ENCODE results near the gene SFXN5. TPM values are rescaled to one million over a fixed set of nuclear protein-coding genes. Genes with fewer than 3 reads are reported as not detected.
"Not testable (repeated sequence)": the region's sequence is repeated elsewhere in the genome, so short reads cannot be mapped to it uniquely, and the experiment has no call there.

The SFXN5 gene
- total RNA-seq, 4 donors from 2014 or later, result 5.7 to 11.8 (median 6.7) TPM

DNA sequence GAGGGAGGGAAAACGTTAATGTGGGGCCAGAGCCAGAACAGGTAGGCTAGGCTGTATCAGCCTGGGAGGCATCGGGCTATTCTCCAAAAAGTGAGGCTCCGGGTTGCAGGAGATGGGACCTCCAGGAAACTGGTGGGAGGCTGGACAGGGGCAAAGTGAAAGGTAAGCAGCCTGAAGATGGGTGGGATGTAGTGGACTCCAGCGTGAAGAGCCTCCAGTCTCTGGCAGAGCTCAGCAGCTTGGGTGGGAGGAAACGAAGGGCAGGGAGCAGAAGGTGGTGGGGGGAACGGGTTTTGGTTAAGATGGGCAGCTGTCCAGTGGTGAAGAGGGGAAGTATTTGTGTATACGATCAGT lies 157.3 kb downstream of the SFXN5 start:
- no peak overlapping the region for H3K27ac ChIP-seq
- peaks cover 3 to 47% (median 38%) of the 10 kb centered on the region in 3 donors for H3K4me1 ChIP-seq
- no peaks in the 10 kb centered on the region for H3K36me3 ChIP-seq
- no peaks in the 10 kb centered on the region for H3K9me3 ChIP-seq
- peaks cover 100% of the 10 kb centered on the region for H3K27me3 ChIP-seq
- TF ChIP-seq, protein P1, sequence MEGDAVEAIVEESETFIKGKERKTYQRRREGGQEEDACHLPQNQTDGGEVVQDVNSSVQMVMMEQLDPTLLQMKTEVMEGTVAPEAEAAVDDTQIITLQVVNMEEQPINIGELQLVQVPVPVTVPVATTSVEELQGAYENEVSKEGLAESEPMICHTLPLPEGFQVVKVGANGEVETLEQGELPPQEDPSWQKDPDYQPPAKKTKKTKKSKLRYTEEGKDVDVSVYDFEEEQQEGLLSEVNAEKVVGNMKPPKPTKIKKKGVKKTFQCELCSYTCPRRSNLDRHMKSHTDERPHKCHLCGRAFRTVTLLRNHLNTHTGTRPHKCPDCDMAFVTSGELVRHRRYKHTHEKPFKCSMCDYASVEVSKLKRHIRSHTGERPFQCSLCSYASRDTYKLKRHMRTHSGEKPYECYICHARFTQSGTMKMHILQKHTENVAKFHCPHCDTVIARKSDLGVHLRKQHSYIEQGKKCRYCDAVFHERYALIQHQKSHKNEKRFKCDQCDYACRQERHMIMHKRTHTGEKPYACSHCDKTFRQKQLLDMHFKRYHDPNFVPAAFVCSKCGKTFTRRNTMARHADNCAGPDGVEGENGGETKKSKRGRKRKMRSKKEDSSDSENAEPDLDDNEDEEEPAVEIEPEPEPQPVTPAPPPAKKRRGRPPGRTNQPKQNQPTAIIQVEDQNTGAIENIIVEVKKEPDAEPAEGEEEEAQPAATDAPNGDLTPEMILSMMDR (IDR thresholded peaks at IDR 0.05), result no peak
- TF ChIP-seq EP300 (IDR thresholded peaks at IDR 0.05) (no peak), POLR2AphosphoS5 (IDR thresholded peaks at IDR 0.05) (no peak), POLR2A (IDR thresholded peaks at IDR 0.05) (no peak)
- 9 to 12% methylated on average over 6 to 7 of the region's 7 CpGs for WGBS, 2 donors (ENCODE audit: low coverage in 1 of 2)
- no peak overlapping the region for H3K4me3 ChIP-seq
- ATAC-seq, result no peak

DNA sequence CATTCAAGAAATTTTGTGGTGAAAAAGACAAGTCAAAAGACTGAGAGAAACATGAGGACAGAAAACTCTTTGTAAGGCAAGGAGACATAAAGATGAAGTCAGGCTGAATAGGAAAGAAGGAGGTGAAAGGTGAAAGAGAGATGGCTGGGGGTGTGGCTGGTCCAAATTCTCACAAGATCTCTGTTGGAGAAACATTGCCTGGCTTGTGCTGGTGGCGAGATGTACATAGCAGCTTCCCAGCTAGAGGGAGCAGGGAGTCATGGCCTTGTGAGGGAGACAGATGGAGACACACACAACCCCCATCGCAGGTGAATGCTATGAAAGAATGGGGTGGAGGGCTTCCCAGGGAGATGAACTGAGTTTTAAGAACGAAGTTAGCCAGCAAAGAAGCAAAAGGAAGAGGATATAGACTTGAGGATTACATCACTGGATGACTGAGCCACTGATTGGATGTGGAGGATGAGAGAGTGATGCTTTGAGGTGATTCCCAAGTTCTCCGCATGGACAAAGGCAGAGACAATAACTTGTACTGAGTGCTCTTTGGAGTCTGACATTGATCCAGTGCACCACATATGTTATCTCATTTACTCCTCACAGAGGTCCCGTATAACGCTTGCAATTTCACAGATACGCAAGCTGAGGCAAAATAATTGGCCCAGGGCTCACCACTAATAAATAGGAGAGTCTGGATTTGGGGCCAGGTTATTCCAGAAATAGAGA lies 157.9 kb downstream of the SFXN5 start:
- Histone ChIP-seq H3K27me3 (peaks cover 100% of the 10 kb centered on the region), H3K9me3 (no peaks in the 10 kb centered on the region), H3K4me1 (peaks cover 3 to 42% (median 36%) of the 10 kb centered on the region in 3 donors), H3K27ac (no peak overlapping the region), H3K4me3 (no peak overlapping the region), H3K36me3 (no peaks in the 10 kb centered on the region)
- ATAC-seq, result no peak
- WGBS, 2 donors (ENCODE audit: low coverage in 1 of 2), result 14 to 15% methylated on average over 6 to 7 of the region's 7 CpGs
- no peak for TF ChIP-seq POLR2A (IDR thresholded peaks at IDR 0.05)
- no peak for TF ChIP-seq EP300 (IDR thresholded peaks at IDR 0.05)
- no peak for TF ChIP-seq POLR2AphosphoS5 (IDR thresholded peaks at IDR 0.05)
- TF ChIP-seq, protein P1 (IDR thresholded peaks at IDR 0.05), result no peak

GRCh38 chr2:72911256-72911655 lies 160.3 kb downstream of the SFXN5 start:
- H3K9me3 ChIP-seq, result peaks cover 0 to 2% (median 0%) of the 10 kb centered on the region in 3 donors
- WGBS, 2 donors (ENCODE audit: low coverage in 1 of 2), result 80 to 100% methylated on average over 1 of the region's 1 CpG
- H3K27me3 ChIP-seq, result peaks cover 100% of the 10 kb centered on the region
- H3K36me3 ChIP-seq, result no peaks in the 10 kb centered on the region
- H3K4me3 ChIP-seq, result no peak overlapping the region
- no peak for TF ChIP-seq POLR2AphosphoS5 (IDR thresholded peaks at IDR 0.05)
- no peak for TF ChIP-seq EP300 (IDR thresholded peaks at IDR 0.05)
- no peak for TF ChIP-seq POLR2A (IDR thresholded peaks at IDR 0.05)
- TF ChIP-seq, protein P1 (IDR thresholded peaks at IDR 0.05), result no peak
- no peak for ATAC-seq
- no peak overlapping the region for H3K27ac ChIP-seq
- H3K4me1 ChIP-seq, result peaks cover 3 to 18% (median 14%) of the 10 kb centered on the region in 3 donors

DNA sequence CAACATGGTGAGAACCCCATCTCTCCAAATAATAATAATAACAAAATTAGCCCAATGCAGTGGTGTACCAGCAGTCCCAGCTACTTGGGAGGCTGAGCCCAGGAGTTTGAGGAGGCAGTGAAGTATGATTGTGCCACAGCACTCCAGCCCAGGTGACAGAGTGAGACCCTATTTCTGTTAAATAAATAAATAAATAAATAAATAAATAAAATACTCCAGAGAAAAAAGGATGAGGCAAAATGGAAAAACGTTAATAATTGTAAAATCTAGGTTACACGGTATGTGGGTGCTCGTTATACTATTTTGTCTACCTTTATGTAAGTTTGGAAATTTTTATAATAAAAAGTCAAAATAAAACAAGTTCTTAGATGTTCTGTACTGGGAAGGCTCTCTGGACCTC lies 162.8 kb downstream of the SFXN5 start:
- WGBS, 2 donors (ENCODE audit: low coverage in 1 of 2), result 68 to 94% methylated on average over 2 to 3 of the region's 3 CpGs
- Histone ChIP-seq H3K4me1 (no peaks in the 10 kb centered on the region), H3K27me3 (peaks cover 91% of the 10 kb centered on the region), H3K36me3 (no peaks in the 10 kb centered on the region), H3K9me3 (peaks cover 0 to 6% (median 0%) of the 10 kb centered on the region in 3 donors), H3K27ac (no peak overlapping the region), H3K4me3 (no peak overlapping the region)
- TF ChIP-seq POLR2AphosphoS5 (IDR thresholded peaks at IDR 0.05) (no peak), POLR2A (IDR thresholded peaks at IDR 0.05) (no peak), EP300 (IDR thresholded peaks at IDR 0.05) (no peak)
- TF ChIP-seq, protein P1 (IDR thresholded peaks at IDR 0.05), result no peak
- no peak for ATAC-seq

DNA sequence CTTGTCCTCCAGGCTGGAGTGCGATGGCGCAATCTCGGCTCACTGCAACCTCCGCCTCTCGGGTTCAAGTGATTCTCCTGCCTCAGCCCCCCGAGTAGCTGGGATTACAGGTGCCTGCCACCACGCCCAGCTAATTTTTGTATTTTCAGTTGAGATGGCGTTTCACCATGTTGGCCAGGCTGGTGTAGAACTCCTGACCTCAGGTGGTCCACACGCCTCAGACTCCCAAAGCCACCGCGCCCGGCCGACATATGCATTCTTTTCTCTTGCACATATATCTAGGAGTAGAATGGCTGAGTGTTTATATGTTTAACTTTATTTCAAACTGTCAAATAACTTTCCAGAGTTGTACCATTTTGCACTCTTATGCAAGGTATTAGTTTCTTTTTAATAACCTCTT lies 164.1 kb downstream of the SFXN5 start:
- not testable (repeated sequence) for H3K9me3 ChIP-seq, H3K4me3 ChIP-seq, ATAC-seq, H3K4me1 ChIP-seq, H3K36me3 ChIP-seq, H3K27ac ChIP-seq
- WGBS, 2 donors (ENCODE audit: low coverage in 1 of 2), result 84 to 93% methylated on average over 7 to 8 of the region's 13 CpGs
- H3K27me3 ChIP-seq, result peaks cover 91% of the 10 kb centered on the region
